ENCODE data around the gene CNIH1. TPM values are rescaled to one million over a fixed set of nuclear protein-coding genes. Genes with fewer than 3 reads are reported as not detected.
A peak's percentile ranks its signal among the peaks of the same experiment; 100 is the strongest.

CNIH1 gene
- total RNA-seq, 4 donors from 2014 or later: 40.8 to 184 (median 152) TPM

- H3K36me3 ChIP-seq: peaks cover 0 to 6% (median 0%) of the 10 kb centered on the region in 4 donors
- WGBS, 2 donors (ENCODE audit: low coverage in 1 of 2): 93 to 100% methylated on average over 1 of the region's 1 CpG
- H3K4me1 ChIP-seq: peaks cover 13 to 78% (median 44%) of the 10 kb centered on the region in 4 donors
- H3K4me3 ChIP-seq: no peak overlapping the region
- intact Hi-C loops (cut with DNase I; ENCODE audit: low total_unique reads) (no loop called here), in situ Hi-C loops (cut with MboI; ENCODE audit: low pct_ligation_motif_present in 1 of 4, low pct_unique_long_range_greater_than_20kb in 1 of 4, low sequenced_read_pairs in 3 of 4) (no loop called here)
- DNase-seq: no peak
- TF ChIP-seq EP300 (IDR thresholded peaks at IDR 0.05; ENCODE audit: low read depth): no peak
- no peak for TF ChIP-seq POLR2AphosphoS5 (IDR thresholded peaks at IDR 0.05)
- TF ChIP-seq POLR2A (IDR thresholded peaks at IDR 0.05): no peak
- TF ChIP-seq CTCF (IDR thresholded peaks at IDR 0.05): no peak
- H3K9me3 ChIP-seq: no peaks in the 10 kb centered on the region
- no peak overlapping the region for H3K27ac ChIP-seq
- H3K27me3 ChIP-seq: no peaks in the 10 kb centered on the region
These were observed 45.5 kb upstream of the CNIH1 start for GRCh38 chr14:54486685-54487084.

- TF ChIP-seq CTCF (IDR thresholded peaks at IDR 0.05) (no peak), EP300 (IDR thresholded peaks at IDR 0.05; ENCODE audit: low read depth) (no peak), POLR2AphosphoS5 (IDR thresholded peaks at IDR 0.05) (no peak), POLR2A (IDR thresholded peaks at IDR 0.05) (no peak)
- intact Hi-C loops (cut with DNase I; ENCODE audit: low total_unique reads) (no loop called here), in situ Hi-C loops (cut with MboI; ENCODE audit: low pct_ligation_motif_present in 1 of 4, low pct_unique_long_range_greater_than_20kb in 1 of 4, low sequenced_read_pairs in 3 of 4) (no loop called here)
- H3K4me1 ChIP-seq: peaks cover 13 to 61% (median 36%) of the 10 kb centered on the region in 4 donors
- H3K27me3 ChIP-seq: no peaks in the 10 kb centered on the region
- peaks cover 0 to 6% (median 4%) of the 10 kb centered on the region in 4 donors for H3K36me3 ChIP-seq
- peak overlapping the region in 3 of 4 donors; percentile 3 to 39 (median 7) for H3K27ac ChIP-seq
- no peak for DNase-seq
- no peak overlapping the region for H3K4me3 ChIP-seq
- no peaks in the 10 kb centered on the region for H3K9me3 ChIP-seq
These were observed 42.7 kb upstream of the CNIH1 start for GRCh38 chr14:54483846-54484245.

GRCh38 chr14:54483073-54483745 is 42.0 kb upstream of the CNIH1 start:
- no peaks in the 10 kb centered on the region for H3K27me3 ChIP-seq
- 68 to 78% methylated on average over 6 to 8 of the region's 8 CpGs for whole genome bisulfite sequencing, 2 donors (ENCODE audit: low coverage in 1 of 2)
- intact Hi-C loops (cut with DNase I; ENCODE audit: low total_unique reads) (no loop called here), in situ Hi-C loops (cut with MboI; ENCODE audit: low pct_ligation_motif_present in 1 of 4, low pct_unique_long_range_greater_than_20kb in 1 of 4, low sequenced_read_pairs in 3 of 4) (no loop called here)
- H3K4me3 ChIP-seq: no peak overlapping the region
- H3K9me3 ChIP-seq: no peaks in the 10 kb centered on the region
- peaks cover 13 to 60% (median 36%) of the 10 kb centered on the region in 4 donors for H3K4me1 ChIP-seq
- no peak for TF ChIP-seq POLR2A (IDR thresholded peaks at IDR 0.05)
- H3K27ac ChIP-seq: peak overlapping the region; percentile 3 to 40 (median 23)
- H3K36me3 ChIP-seq: peaks cover 0 to 13% (median 4%) of the 10 kb centered on the region in 4 donors
- no peak for DNase-seq

- 82 to 86% methylated on average over 2 of the region's 2 CpGs for WGBS, 2 donors (ENCODE audit: low coverage in 1 of 2)
- peaks cover 0 to 18% (median 4%) of the 10 kb centered on the region in 4 donors for H3K36me3 ChIP-seq
- in situ Hi-C loops (cut with MboI; ENCODE audit: low pct_ligation_motif_present in 1 of 4, low pct_unique_long_range_greater_than_20kb in 1 of 4, low sequenced_read_pairs in 3 of 4) (no loop called here), intact Hi-C loops (cut with DNase I; ENCODE audit: low total_unique reads) (no loop called here)
- no peaks in the 10 kb centered on the region for H3K27me3 ChIP-seq
- no peak overlapping the region for H3K4me3 ChIP-seq
- H3K9me3 ChIP-seq: no peaks in the 10 kb centered on the region
- DNase-seq: no peak
- peaks cover 13 to 45% (median 24%) of the 10 kb centered on the region in 4 donors for H3K4me1 ChIP-seq
- TF ChIP-seq POLR2AphosphoS5 (IDR thresholded peaks at IDR 0.05) (no peak), EP300 (IDR thresholded peaks at IDR 0.05; ENCODE audit: low read depth) (no peak), POLR2A (IDR thresholded peaks at IDR 0.05) (no peak), CTCF (IDR thresholded peaks at IDR 0.05) (no peak)
- H3K27ac ChIP-seq: no peak overlapping the region
These were observed 40.5 kb upstream of the CNIH1 start for GRCh38 chr14:54481695-54482094.

All from transverse colon (tissue), 4 donors.